ENCODE data around the gene PHF19. TPM values are rescaled to one million over a fixed set of nuclear protein-coding genes. Genes with fewer than 3 reads are reported as not detected.

The PHF19 gene
- polyA plus RNA-seq (ENCODE audit: low read depth in 6 of 6), result 1 to 10 TPM in 5 of 6 donors, under 1 TPM in 1; 0.26 to 5.4 (median 3.5) TPM

GRCh38 chr9:120876842-120877240 lies at the start of gene PHF19:
Gene PHF19 (minus strand): TSS chr9:120877188. CDS start chr9:120874741, 2,447 bp downstream.
- peak; percentile 10 to 11 for ATAC-seq (ENCODE audit: low read depth in 2 of 2)
- H3K36me3 Mint-ChIP-seq, result no peaks in the 10 kb centered on the region
- H3K27ac Mint-ChIP-seq, result peak within 1 kb of the TSS; percentile 67 to 90 (median 78)
- H3K4me1 Mint-ChIP-seq, result peaks cover 35 to 45% (median 40%) of the 10 kb centered on the region in 3 donors
- H3K4me3 Mint-ChIP-seq, result peak within 1 kb of the TSS; percentile 81 to 96 (median 94)
- no peak for DNase-seq
- H3K27me3 Mint-ChIP-seq, result peaks cover 0 to 20% (median 0%) of the 10 kb centered on the region in 3 donors
- H3K9me3 Mint-ChIP-seq, result no peaks in the 10 kb centered on the region

- Mint-ChIP-seq H3K4me1 (peaks cover 37 to 58% (median 54%) of the 10 kb centered on the region in 3 donors), H3K27me3 (no peaks in the 10 kb centered on the region), H3K27ac (peak within 1 kb of the TSS; percentile 72 to 98 (median 86)), H3K9me3 (no peaks in the 10 kb centered on the region), H3K4me3 (peak within 1 kb of the TSS; percentile 75 to 95 (median 86)), H3K36me3 (no peaks in the 10 kb centered on the region)
- peak; percentile 33 to 43 for ATAC-seq (ENCODE audit: low read depth in 2 of 2)
- no peak for DNase-seq
Measured at GRCh38 chr9:120926397-120926928, 49.5 kb upstream of the PHF19 start, which contains the start of gene TRAF1. Gene TRAF1 (minus strand): TSS chr9:120926796. CDS start chr9:120926075, 721 bp downstream.

GRCh38 chr9:120925535-120926396 lies 48.8 kb upstream of the PHF19 start:
- H3K27ac Mint-ChIP-seq, result peak overlapping the region; percentile 47 to 98 (median 76)
- peak; percentile 15 to 22 for ATAC-seq (ENCODE audit: low read depth in 2 of 2)
- peaks cover 32 to 53% (median 51%) of the 10 kb centered on the region in 3 donors for H3K4me1 Mint-ChIP-seq
- peak overlapping the region in 5 of 8 donors; percentile 29 to 95 (median 79) for H3K4me3 Mint-ChIP-seq
- no peak for DNase-seq
- H3K9me3 Mint-ChIP-seq, result no peaks in the 10 kb centered on the region
- H3K36me3 Mint-ChIP-seq, result no peaks in the 10 kb centered on the region
- no peaks in the 10 kb centered on the region for H3K27me3 Mint-ChIP-seq

- ATAC-seq (ENCODE audit: low read depth in 2 of 2) (no peak), DNase-seq (no peak)
- peak overlapping the region in 4 of 6 donors; percentile 32 to 98 (median 74) for H3K27ac Mint-ChIP-seq
- no peaks in the 10 kb centered on the region for H3K9me3 Mint-ChIP-seq
- H3K36me3 Mint-ChIP-seq, result no peaks in the 10 kb centered on the region
- H3K4me1 Mint-ChIP-seq, result peaks cover 32 to 54% (median 44%) of the 10 kb centered on the region in 3 donors
- H3K27me3 Mint-ChIP-seq, result no peaks in the 10 kb centered on the region
- H3K4me3 Mint-ChIP-seq, result no peak overlapping the region
Measured at GRCh38 chr9:120924698-120925534, 47.9 kb upstream of the PHF19 start.

GRCh38 chr9:120923620-120924328 lies 46.8 kb upstream of the PHF19 start:
- Mint-ChIP-seq H3K4me1 (peaks cover 35 to 49% (median 36%) of the 10 kb centered on the region in 3 donors), H3K36me3 (no peaks in the 10 kb centered on the region), H3K9me3 (no peaks in the 10 kb centered on the region), H3K4me3 (no peak overlapping the region), H3K27ac (peak overlapping the region in 3 of 6 donors; percentile 7 to 98 (median 27)), H3K27me3 (no peaks in the 10 kb centered on the region)
- DNase-seq, result no peak
- no peak for ATAC-seq (ENCODE audit: low read depth in 2 of 2)

GRCh38 chr9:120922404-120923195 lies 45.6 kb upstream of the PHF19 start:
- peaks cover 24 to 44% (median 26%) of the 10 kb centered on the region in 3 donors for H3K4me1 Mint-ChIP-seq
- DNase-seq, result no peak
- no peaks in the 10 kb centered on the region for H3K9me3 Mint-ChIP-seq
- no peaks in the 10 kb centered on the region for H3K27me3 Mint-ChIP-seq
- H3K36me3 Mint-ChIP-seq, result no peaks in the 10 kb centered on the region
- peak overlapping the region in 1 of 6 donors; percentile 37 for H3K27ac Mint-ChIP-seq
- no peak overlapping the region for H3K4me3 Mint-ChIP-seq
- no peak for ATAC-seq (ENCODE audit: low read depth in 2 of 2)

- ATAC-seq (ENCODE audit: low read depth in 2 of 2) (no peak), DNase-seq (no peak)
- Mint-ChIP-seq H3K9me3 (no peaks in the 10 kb centered on the region), H3K27me3 (no peaks in the 10 kb centered on the region), H3K4me1 (peaks cover 15 to 39% (median 22%) of the 10 kb centered on the region in 3 donors), H3K4me3 (no peak overlapping the region), H3K27ac (peak overlapping the region in 1 of 6 donors; percentile 27), H3K36me3 (peaks cover 0 to 7% of the 10 kb centered on the region in 2 donors)
Measured at GRCh38 chr9:120921661-120922181, 44.7 kb upstream of the PHF19 start.

GRCh38 chr9:120920806-120921178 lies 43.8 kb upstream of the PHF19 start:
- Mint-ChIP-seq H3K4me3 (no peak overlapping the region), H3K9me3 (no peaks in the 10 kb centered on the region), H3K27ac (no peak overlapping the region), H3K36me3 (peaks cover 0 to 8% of the 10 kb centered on the region in 2 donors), H3K27me3 (no peaks in the 10 kb centered on the region), H3K4me1 (peaks cover 12 to 36% (median 14%) of the 10 kb centered on the region in 3 donors)
- ATAC-seq (ENCODE audit: low read depth in 2 of 2) (no peak), DNase-seq (no peak)

GRCh38 chr9:120919843-120920805 lies 43.1 kb upstream of the PHF19 start:
- H3K36me3 Mint-ChIP-seq, result peaks cover 0 to 8% of the 10 kb centered on the region in 2 donors
- no peaks in the 10 kb centered on the region for H3K9me3 Mint-ChIP-seq
- H3K27me3 Mint-ChIP-seq, result no peaks in the 10 kb centered on the region
- ATAC-seq (ENCODE audit: low read depth in 2 of 2) (no peak), DNase-seq (no peak)
- H3K27ac Mint-ChIP-seq, result peak overlapping the region in 2 of 6 donors; percentile 36 to 39
- no peak overlapping the region for H3K4me3 Mint-ChIP-seq
- peaks cover 11 to 30% (median 12%) of the 10 kb centered on the region in 3 donors for H3K4me1 Mint-ChIP-seq

GRCh38 chr9:120918931-120919842 lies 42.2 kb upstream of the PHF19 start:
- DNase-seq (no peak), ATAC-seq (ENCODE audit: low read depth in 2 of 2) (no peak)
- H3K4me1 Mint-ChIP-seq, result peaks cover 15 to 30% (median 15%) of the 10 kb centered on the region in 3 donors
- no peaks in the 10 kb centered on the region for H3K27me3 Mint-ChIP-seq
- H3K27ac Mint-ChIP-seq, result peak overlapping the region in 4 of 6 donors; percentile 5 to 57 (median 38)
- H3K4me3 Mint-ChIP-seq, result no peak overlapping the region
- no peaks in the 10 kb centered on the region for H3K9me3 Mint-ChIP-seq
- peaks cover 0 to 8% of the 10 kb centered on the region in 2 donors for H3K36me3 Mint-ChIP-seq

All from naive B cell (primary cell).